ACC112 (cell line): ENCODE data around the gene CSF1.
A peak's percentile ranks its signal among the peaks of the same experiment; 100 is the strongest.
"Not testable (repeated sequence)": the region's sequence is repeated elsewhere in the genome, so short reads cannot be mapped to it uniquely, and the experiment has no call there.

Experiments used
- H2AFZ ChIP-seq: fragments of 200-600 bp; sonication (generic); one replicate; pipeline ENCODE4 v1.6.0; 2017; ENCODE audit warnings: antibody characterized with exemption, low read length; ENCODE audit not compliant: unreplicated experiment
- H3K27ac ChIP-seq: fragments of 200-600 bp; sonication (generic); 2 replicates; pipeline ENCODE4 v1.5.1; 2014; ENCODE audit warnings: low read depth, mild to moderate bottlenecking, antibody characterized with exemption, low read length, moderate library complexity
- H3K27me3 ChIP-seq: fragments of 200-600 bp; sonication (generic); 2 replicates; pipeline ENCODE4 v1.6.1; 2014; ENCODE audit warnings: mild to moderate bottlenecking, antibody characterized with exemption, low read length, moderate library complexity, mixed read lengths; ENCODE audit not compliant: insufficient read depth
- H3K36me3 ChIP-seq: fragments of 200-600 bp; sonication (generic); 2 replicates; pipeline ENCODE4 v1.6.1; 2016; ENCODE audit warnings: mild to moderate bottlenecking, antibody characterized with exemption, low read length, moderate library complexity, mixed read lengths; ENCODE audit not compliant: insufficient read depth
- H3K4me1 ChIP-seq: fragments of 200-600 bp; sonication (generic); one replicate; pipeline ENCODE4 v1.6.1; 2016; ENCODE audit warnings: low read length, mixed read lengths; ENCODE audit not compliant: insufficient read depth, unreplicated experiment, control insufficient read depth
- H3K4me3 ChIP-seq: fragments of 200-600 bp; sonication (generic); 2 replicates; pipeline ENCODE4 v1.5.1; 2014; ENCODE audit warnings: mild to moderate bottlenecking, low read depth, low read length
- H3K79me2 ChIP-seq: fragments of 200-600 bp; sonication (generic); one replicate; pipeline ENCODE4 v1.6.0; 2016; ENCODE audit warnings: low read length; ENCODE audit not compliant: control insufficient read depth, unreplicated experiment, insufficient read depth

Gene CSF1

GRCh38 chr1:109947582-109948284, 37.1 kb downstream of the CSF1 start:
- Histone ChIP-seq H3K36me3 (no peaks in the 10 kb centered on the region), H2AFZ (no peak overlapping the region), H3K27me3 (no peaks in the 10 kb centered on the region), H3K4me3 (no peak overlapping the region), H3K27ac (no peak overlapping the region), H3K4me1 (no peaks in the 10 kb centered on the region), H3K79me2 (no peaks in the 10 kb centered on the region)

DNA sequence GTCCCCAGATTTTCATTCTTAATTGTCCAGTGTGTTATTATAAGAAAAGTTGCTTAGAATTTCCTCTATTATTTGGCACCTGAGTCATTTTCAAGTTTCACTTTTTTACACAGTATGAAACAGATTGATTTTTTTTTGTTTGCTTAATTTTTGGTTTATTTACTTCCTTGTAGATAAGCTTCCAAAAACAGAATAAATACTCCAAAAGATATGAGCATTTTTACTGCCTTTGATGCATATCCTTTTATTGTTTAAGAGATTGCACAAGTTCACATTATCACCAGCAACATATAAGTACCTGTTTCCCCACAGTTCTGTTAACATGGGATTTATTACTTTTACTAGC, 37.6 kb downstream of the CSF1 start:
- H3K36me3 ChIP-seq, result no peaks in the 10 kb centered on the region
- H3K27ac ChIP-seq, result no peak overlapping the region
- H3K4me1 ChIP-seq, result no peaks in the 10 kb centered on the region
- H2AFZ ChIP-seq, result no peak overlapping the region
- H3K79me2 ChIP-seq, result no peaks in the 10 kb centered on the region
- no peaks in the 10 kb centered on the region for H3K27me3 ChIP-seq
- no peak overlapping the region for H3K4me3 ChIP-seq

DNA sequence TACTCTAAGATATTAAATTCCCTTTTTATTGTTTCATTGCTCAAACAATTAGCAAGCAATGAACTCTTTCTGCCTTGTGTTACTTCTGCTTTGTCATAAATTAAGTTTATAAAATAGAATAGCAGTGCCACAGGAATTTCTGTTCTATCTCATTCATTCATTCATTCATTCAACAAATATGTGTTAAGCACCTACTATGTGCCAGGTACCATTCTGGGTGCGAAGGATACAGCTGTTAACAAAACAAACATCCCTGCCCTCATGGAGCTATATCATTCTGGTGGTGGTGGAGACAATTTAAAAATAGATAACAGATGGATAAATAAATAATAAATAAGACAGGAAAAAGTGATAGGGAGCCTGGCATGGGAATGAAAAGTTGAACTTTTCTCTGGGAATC, 39.4 kb downstream of the CSF1 start:
- H3K4me1 ChIP-seq, result no peaks in the 10 kb centered on the region
- H2AFZ ChIP-seq, result no peak overlapping the region
- no peak overlapping the region for H3K4me3 ChIP-seq
- no peaks in the 10 kb centered on the region for H3K27me3 ChIP-seq
- H3K79me2 ChIP-seq, result no peaks in the 10 kb centered on the region
- no peaks in the 10 kb centered on the region for H3K36me3 ChIP-seq
- no peak overlapping the region for H3K27ac ChIP-seq

GRCh38 chr1:109950509-109950908, 39.9 kb downstream of the CSF1 start:
- Histone ChIP-seq H3K27ac (no peak overlapping the region), H3K4me3 (no peak overlapping the region), H3K79me2 (no peaks in the 10 kb centered on the region), H2AFZ (no peak overlapping the region), H3K27me3 (no peaks in the 10 kb centered on the region), H3K36me3 (no peaks in the 10 kb centered on the region), H3K4me1 (no peaks in the 10 kb centered on the region)

GRCh38 chr1:109951501-109951900, 40.9 kb downstream of the CSF1 start:
- H3K36me3 ChIP-seq, H3K79me2 ChIP-seq, H3K27ac ChIP-seq, H2AFZ ChIP-seq, H3K4me3 ChIP-seq, H3K4me1 ChIP-seq, H3K27me3 ChIP-seq: not testable (repeated sequence)

DNA sequence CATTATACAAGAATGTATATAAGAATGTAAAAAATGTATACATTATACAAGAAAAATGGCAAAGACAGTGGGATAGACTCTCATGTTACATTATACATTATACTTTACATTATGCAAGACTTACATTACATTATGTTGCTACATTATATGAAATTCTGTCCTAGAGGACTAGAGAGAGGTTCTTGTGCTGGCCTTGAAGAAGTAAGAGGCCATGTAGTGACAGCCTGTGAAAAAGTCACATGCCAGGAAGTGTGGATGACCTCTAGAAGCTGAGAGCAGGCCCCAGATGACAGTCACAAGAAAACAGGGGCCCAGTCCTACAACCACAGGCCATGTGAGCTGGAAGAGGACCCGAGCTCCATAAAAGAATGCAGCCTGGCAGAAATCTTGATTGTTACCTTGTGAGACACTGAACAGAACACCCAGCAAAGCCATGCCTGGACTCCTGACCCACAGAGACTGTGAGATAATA, 43.4 kb downstream of the CSF1 start:
- no peak overlapping the region for H2AFZ ChIP-seq
- no peak overlapping the region for H3K27ac ChIP-seq
- H3K27me3 ChIP-seq, result no peaks in the 10 kb centered on the region

DNA sequence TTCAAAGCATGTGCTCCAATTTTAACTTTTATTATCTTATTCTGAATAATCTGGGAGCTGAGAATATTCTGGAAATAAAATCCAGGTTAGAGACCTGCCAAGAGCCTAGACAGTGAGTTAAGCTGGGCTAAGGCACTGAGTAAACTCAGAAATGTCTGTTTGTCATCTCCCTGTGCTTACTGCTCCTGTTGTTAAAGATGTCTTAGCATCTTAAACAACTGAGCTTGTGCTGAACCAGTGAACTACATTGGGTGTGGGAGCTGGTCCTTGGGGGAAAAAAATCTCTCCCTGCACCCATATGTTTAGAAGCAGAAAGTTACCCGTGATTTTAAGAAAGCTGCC, 49.0 kb downstream of the CSF1 start:
- Histone ChIP-seq H3K27ac (peak overlapping the region; percentile 69), H3K27me3 (no peaks in the 10 kb centered on the region), H3K4me1 (peaks cover 44% of the 10 kb centered on the region), H3K36me3 (no peaks in the 10 kb centered on the region), H3K79me2 (no peaks in the 10 kb centered on the region), H3K4me3 (no peak overlapping the region), H2AFZ (peak overlapping the region; percentile 52)

More for the DNA sequence above, 43.4 kb downstream of the CSF1 start:
- Histone ChIP-seq H3K36me3 (no peaks in the 10 kb centered on the region), H3K79me2 (no peaks in the 10 kb centered on the region), H3K4me3 (no peak overlapping the region), H3K4me1 (peaks cover 8% of the 10 kb centered on the region)

DNA sequence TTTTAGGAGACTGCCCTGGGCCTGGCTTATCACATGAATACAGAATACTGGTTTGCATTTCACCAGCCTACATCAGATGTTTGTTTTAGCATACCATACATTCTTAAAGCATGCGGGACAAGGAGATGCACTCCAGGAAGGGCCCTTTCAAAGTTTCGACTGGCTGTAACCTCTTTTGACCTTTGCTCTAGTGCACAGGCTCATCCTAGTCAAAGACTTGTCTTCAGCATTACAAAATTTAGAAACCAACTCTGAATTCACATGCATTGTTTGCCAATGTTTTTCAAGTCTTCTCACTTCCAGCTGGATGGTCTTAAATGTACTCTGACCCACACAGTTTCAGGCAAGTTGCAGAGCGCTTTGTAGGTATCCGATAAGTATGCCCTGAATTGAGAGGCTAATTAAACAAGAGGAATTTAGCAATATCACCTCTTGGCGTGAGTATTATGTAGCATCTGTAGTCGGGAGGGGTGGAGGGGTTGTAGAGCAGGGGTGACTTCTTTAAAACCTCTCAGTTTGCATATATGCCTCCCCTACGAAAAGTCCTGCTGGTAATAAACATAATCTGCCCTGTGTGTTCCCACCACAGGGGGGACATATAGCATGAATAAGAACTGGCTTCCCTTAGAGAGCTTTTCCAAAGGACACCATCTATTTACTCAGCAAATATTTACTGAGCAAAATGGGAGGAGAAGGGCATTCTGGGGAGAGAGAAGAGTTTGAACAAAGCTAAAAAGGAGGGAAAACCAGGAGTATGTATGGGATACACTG, 49.5 kb downstream of the CSF1 start:
- H3K27me3 ChIP-seq, result no peaks in the 10 kb centered on the region
- peak overlapping the region; percentile 69 for H3K27ac ChIP-seq
- peak overlapping the region; percentile 52 for H2AFZ ChIP-seq
- H3K4me1 ChIP-seq, result peaks cover 44% of the 10 kb centered on the region
- H3K79me2 ChIP-seq, result no peaks in the 10 kb centered on the region
- 0 out of 2 replicates have a peak, but pooled peaks cover 3% of the 10 kb centered on the region for H3K36me3 ChIP-seq
- H3K4me3 ChIP-seq, result no peak overlapping the region

GRCh38 chr1:109960745-109961094, 50.1 kb downstream of the CSF1 start:
- Histone ChIP-seq H3K36me3 (0 out of 2 replicates have a peak, but pooled peaks cover 4% of the 10 kb centered on the region), H3K27ac (peak overlapping the region; percentile 35), H3K4me1 (peaks cover 44% of the 10 kb centered on the region), H3K27me3 (no peaks in the 10 kb centered on the region), H3K79me2 (no peaks in the 10 kb centered on the region), H3K4me3 (no peak overlapping the region), H2AFZ (no peak overlapping the region)

- Histone ChIP-seq H3K4me1 (peaks cover 41% of the 10 kb centered on the region), H3K36me3 (0 out of 2 replicates have a peak, but pooled peaks cover 4% of the 10 kb centered on the region), H3K79me2 (no peaks in the 10 kb centered on the region), H2AFZ (peak overlapping the region; percentile 74), H3K4me3 (peak overlapping the region; percentile 42; the same call in 1 of the 2 replicates), H3K27me3 (no peaks in the 10 kb centered on the region), H3K27ac (0 out of 2 replicates have a peak overlapping the region, but pooled peaks have one; percentile 7)
Measured at GRCh38 chr1:109963864-109964263, 53.2 kb downstream of the CSF1 start.
